Activated CD4-positive, CD25-positive, alpha-beta regulatory T cell treated with anti-CD3 and anti-CD28 coated beads, Interleukin-2, amount 50 U/mL, for 72 hours (primary cell): Measurements from ENCODE around the gene TMEM145.

ENCODE experiments used
- DNase-seq: peaks from one replicate; pipeline ENCODE4 v3.0.0; 2021

The TMEM145 gene

DNA sequence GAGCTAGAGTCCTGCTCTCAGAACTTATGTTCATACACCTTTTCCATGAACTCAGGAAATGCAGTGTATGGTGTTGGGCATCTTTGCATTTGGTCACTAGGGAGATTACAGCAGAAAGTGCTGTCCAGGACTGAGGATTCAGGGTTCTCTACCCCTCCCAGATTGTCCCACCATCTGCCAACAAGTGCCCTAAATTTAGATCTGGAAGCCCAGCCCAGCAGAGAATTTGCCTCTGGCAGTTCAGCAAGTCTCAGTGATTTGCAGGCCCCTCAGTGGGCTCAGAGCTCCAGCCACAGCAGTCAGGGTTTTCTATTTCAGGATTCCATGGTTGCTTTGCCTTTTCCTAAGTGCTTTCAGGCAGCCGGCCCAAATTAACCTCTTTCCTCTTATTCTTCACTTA lies 53.6 kb downstream of the TMEM145 start:
- DNase-seq, result no peak

DNA sequence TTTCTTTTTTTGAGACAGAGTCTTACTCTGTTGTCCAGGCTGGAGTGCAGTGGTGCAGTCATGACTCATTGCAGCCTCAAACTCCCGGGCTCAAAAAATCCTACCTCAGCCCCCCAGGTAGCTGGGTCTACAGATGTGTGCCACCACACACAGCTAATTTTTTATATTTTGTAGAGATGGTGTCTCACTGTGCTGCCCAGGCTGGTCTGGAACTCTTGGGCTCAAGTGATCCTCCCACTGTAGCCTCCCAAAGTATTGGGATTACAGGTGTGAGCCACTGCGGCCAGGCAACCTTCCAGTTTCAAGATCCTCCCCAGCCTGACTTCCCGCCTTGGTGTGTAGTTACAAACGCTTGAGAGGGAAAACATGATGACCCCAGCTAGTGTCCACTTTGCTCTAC lies 54.8 kb downstream of the TMEM145 start:
- DNase-seq, result no peak

DNA sequence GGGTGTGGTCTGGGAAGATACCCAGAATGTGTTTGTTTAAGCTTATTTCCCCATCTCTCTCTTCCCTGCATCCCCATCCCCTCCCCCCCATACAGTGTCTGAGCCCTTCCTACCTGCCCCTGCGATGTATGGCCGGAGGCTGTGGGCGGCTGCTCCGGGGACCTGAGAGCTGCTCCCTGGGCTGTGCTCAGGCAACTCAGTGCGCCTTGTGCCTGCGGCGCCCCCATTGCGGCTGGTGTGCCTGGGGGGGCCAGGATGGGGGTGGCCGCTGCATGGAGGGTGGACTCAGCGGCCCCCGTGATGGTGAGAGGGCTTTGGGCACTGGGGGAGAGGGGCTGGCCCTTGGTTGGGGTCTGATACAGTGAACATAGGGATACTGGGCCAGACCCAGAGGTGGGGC lies 55.3 kb downstream of the TMEM145 start:
- no peak for DNase-seq

DNA sequence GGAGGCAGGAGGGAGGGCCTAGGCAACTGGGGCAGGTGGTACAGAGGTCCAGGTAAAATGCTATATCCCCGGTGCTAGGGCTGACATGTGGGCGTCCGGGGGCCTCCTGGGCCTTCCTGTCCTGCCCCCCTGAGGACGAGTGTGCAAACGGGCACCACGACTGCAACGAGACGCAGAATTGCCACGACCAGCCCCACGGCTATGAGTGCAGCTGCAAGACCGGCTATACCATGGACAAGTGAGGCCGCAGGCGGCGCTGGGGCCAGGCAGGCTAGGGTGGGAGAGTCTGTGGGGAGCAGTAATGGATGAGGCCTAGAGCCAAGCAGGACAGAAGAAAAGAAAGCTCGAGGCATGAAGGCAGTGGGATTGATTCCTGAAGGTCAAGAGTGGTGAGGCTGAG lies 55.7 kb downstream of the TMEM145 start:
- no peak for DNase-seq

DNA sequence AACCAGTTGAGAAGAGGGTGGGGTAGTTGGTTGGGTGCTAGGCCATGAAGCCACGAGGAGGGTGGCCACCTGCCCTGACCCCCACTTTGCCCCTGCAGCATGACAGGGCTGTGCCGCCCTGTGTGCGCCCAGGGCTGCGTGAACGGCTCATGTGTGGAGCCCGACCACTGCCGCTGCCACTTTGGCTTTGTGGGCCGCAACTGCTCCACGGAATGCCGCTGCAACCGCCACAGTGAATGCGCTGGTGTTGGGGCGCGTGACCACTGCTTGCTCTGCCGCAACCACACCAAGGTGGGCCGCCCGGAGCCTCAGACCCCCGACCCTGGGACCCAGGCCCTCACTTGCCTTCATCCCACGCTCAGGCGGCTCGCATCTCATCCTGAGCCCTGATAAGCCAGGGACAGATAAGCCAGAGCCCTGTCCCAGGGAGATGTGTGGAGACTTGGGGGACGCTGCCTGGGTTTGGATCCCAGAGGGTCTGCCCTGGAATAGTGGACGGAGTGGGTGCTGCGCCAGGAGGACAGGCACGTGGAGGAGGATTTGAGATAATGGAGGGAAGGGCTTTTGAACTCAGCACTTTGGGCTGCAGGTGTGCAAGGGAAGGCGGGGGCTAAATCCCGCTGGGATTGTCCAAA lies 56.4 kb downstream of the TMEM145 start:
- no peak for DNase-seq

DNA sequence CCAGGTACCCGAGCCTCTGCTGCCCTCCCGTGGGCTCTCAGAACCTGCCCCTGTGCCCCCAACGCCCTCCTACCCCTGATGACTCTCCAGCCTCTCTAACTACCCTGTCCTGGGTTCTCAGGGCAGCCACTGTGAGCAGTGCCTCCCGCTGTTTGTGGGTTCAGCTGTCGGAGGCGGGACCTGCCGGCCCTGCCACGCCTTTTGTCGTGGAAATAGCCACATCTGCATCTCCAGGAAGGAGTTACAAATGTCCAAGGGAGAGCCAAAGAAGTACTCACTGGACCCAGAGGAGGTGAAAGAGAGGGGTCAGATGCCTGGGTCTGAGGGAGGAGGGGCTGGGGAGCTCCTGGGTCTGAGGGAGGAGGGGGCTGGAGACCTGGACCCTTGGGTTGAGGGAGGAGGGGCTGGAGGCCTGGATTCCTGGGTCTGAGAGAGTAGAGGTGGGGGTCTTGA lies 57.0 kb downstream of the TMEM145 start:
- DNase-seq, result no peak

DNA sequence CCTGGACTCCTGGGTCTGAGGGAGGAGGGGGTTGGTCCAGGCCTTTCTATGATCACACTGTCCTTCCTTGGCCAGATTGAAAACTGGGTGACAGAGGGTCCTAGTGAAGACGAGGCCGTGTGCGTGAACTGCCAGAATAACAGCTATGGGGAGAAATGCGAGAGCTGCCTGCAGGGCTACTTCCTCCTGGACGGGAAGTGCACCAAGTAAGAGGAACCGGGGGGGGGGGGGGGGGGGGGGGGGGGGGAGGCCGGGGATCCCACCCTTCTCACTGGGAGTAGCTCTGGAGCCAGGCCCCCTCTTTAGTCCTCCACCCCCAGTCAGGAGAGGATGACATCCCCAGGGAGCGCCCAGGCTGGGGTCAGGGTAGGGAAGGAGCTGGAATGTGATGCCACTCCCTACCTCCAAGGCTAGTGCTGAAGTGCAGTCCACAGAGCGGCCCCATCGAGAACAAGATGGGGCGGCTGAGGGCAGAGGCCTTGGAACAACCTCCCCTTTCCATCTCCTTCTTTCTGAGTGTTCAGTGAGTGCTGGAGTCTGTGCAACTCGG lies 57.6 kb downstream of the TMEM145 start:
- DNase-seq, result no peak
